ENCODE data around the gene ITPK1. TPM values are rescaled to one million over a fixed set of nuclear protein-coding genes. Genes with fewer than 3 reads are reported as not detected.

Gene ITPK1
- total RNA-seq, 1 experiment from 2014 or later, result 66.2 TPM

DNA sequence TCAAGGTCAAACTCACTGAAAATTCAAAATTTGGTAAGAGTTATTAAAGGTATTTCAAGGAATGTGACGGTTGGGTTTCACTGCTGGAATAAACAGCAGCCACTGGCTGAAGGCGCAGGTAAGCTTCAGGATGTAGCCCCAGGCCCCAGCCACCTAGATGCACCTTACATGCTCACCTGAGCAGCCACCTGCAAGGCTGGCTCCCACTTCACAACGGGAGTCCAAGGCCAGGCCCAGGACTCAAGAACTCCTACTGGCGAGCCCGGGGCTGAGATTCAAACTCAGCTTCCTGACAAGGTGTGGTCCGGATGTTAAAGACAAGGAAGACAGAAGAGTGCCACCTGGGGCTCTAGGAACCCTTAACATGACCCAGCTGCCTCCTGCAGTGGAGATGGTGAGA, 78.4 kb downstream of the ITPK1 start:
- Histone ChIP-seq H4K20me1 (ENCODE audit: low read length) (no peaks in the 10 kb centered on the region), H3K79me2 (ENCODE audit: low read length) (peaks cover 36% of the 10 kb centered on the region), H3K9me2 (replicated peaks; ENCODE audit: low read length) (no peaks in the 10 kb centered on the region), H3K27me3 (ENCODE audit: low read length) (no peaks in the 10 kb centered on the region), H2AFZ (ENCODE audit: low read length) (no peak overlapping the region), H3K27ac (ENCODE audit: low read length) (no peak overlapping the region), H3F3A (ENCODE audit: low read length, unreplicated experiment) (no peaks in the 10 kb centered on the region), H3K4me3 (ENCODE audit: low read length) (no peak overlapping the region), H3K4me2 (ENCODE audit: low read length) (no peak overlapping the region), H3K9ac (ENCODE audit: low read length) (no peak overlapping the region), H3K9me3 (ENCODE audit: low read length) (no peaks in the 10 kb centered on the region), H3K36me3 (ENCODE audit: low read depth, low read length) (no peaks in the 10 kb centered on the region), H3K4me1 (ENCODE audit: insufficient read depth, low read length) (peaks cover 53% of the 10 kb centered on the region)
- TF ChIP-seq EZH2phosphoT487 (IDR thresholded peaks at IDR 0.05; ENCODE audit: borderline replicate concordance, low read length), result no peak
- TF ChIP-seq, protein P1, sequence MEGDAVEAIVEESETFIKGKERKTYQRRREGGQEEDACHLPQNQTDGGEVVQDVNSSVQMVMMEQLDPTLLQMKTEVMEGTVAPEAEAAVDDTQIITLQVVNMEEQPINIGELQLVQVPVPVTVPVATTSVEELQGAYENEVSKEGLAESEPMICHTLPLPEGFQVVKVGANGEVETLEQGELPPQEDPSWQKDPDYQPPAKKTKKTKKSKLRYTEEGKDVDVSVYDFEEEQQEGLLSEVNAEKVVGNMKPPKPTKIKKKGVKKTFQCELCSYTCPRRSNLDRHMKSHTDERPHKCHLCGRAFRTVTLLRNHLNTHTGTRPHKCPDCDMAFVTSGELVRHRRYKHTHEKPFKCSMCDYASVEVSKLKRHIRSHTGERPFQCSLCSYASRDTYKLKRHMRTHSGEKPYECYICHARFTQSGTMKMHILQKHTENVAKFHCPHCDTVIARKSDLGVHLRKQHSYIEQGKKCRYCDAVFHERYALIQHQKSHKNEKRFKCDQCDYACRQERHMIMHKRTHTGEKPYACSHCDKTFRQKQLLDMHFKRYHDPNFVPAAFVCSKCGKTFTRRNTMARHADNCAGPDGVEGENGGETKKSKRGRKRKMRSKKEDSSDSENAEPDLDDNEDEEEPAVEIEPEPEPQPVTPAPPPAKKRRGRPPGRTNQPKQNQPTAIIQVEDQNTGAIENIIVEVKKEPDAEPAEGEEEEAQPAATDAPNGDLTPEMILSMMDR (conservative IDR thresholded peaks at IDR 0.05; ENCODE audit: low read depth, low read length), result no peak
- no peak for TF ChIP-seq EZH2 (IDR thresholded peaks at IDR 0.05; ENCODE audit: low read length, unreplicated experiment)
- intact Hi-C loops (cut with micrococcal nuclease), result no loop called here
- ChIA-PET CTCF (no interaction called here), POLR2A (ENCODE audit: unreplicated experiment) (no interaction called here)
- no TSS peak for BruUV-seq (replicated peaks)
- ATAC-seq (no peak), DNase-seq (no peak)

DNA sequence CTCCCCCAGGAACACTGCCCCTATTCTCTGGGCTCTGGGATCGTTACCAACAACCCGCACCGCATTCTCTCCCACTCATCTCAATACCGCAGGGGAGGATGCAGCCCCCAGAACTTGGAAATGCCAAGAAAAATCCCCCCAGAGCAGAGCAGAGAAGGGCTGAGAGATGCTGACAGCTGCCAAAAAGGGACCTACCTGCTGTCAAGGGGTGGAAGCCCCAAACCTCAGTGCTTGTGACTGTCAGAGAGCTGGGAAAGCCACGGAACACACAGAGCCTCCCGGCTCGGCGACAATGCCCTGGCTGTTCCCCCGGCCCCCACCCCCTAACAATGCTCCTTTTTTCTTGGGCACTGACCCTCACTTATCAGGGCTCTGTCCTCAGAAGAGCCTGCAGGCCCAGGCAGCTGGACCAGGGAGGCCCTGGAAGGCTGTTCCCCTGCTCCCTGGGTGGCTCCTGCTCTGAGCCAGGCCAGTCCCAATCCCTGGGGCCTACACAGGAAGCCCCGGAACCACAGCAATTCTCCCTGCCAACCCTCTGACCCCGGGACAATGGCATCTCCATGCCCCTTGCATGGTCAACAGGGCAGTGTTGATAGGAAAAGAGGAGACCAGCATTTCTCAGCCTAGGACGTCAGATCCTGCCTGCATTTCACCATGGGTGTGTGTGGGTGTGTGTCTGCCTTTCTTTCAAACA, 78.9 kb downstream of the ITPK1 start:
- Histone ChIP-seq H3K4me1 (ENCODE audit: insufficient read depth, low read length) (peaks cover 52% of the 10 kb centered on the region), H3K9me2 (replicated peaks; ENCODE audit: low read length) (no peaks in the 10 kb centered on the region), H3K9me3 (ENCODE audit: low read length) (no peaks in the 10 kb centered on the region), H2AFZ (ENCODE audit: low read length) (no peak overlapping the region), H3K36me3 (ENCODE audit: low read depth, low read length) (no peaks in the 10 kb centered on the region), H4K20me1 (ENCODE audit: low read length) (no peaks in the 10 kb centered on the region), H3K27me3 (ENCODE audit: low read length) (no peaks in the 10 kb centered on the region), H3F3A (ENCODE audit: low read length, unreplicated experiment) (no peaks in the 10 kb centered on the region), H3K4me2 (ENCODE audit: low read length) (no peak overlapping the region), H3K27ac (ENCODE audit: low read length) (no peak overlapping the region), H3K4me3 (ENCODE audit: low read length) (no peak overlapping the region), H3K79me2 (ENCODE audit: low read length) (peaks cover 31% of the 10 kb centered on the region), H3K9ac (ENCODE audit: low read length) (no peak overlapping the region)
- ChIA-PET CTCF (no interaction called here), POLR2A (ENCODE audit: unreplicated experiment) (no interaction called here)
- DNase-seq, result no peak
- BruUV-seq (replicated peaks), result no TSS peak
- intact Hi-C loops (cut with micrococcal nuclease), result no loop called here
- no peak for ATAC-seq
- TF ChIP-seq EZH2phosphoT487 (IDR thresholded peaks at IDR 0.05; ENCODE audit: borderline replicate concordance, low read length) (no peak), EZH2 (IDR thresholded peaks at IDR 0.05; ENCODE audit: low read length, unreplicated experiment) (no peak)
- TF ChIP-seq, protein P1 (conservative IDR thresholded peaks at IDR 0.05; ENCODE audit: low read depth, low read length), result no peak

DNA sequence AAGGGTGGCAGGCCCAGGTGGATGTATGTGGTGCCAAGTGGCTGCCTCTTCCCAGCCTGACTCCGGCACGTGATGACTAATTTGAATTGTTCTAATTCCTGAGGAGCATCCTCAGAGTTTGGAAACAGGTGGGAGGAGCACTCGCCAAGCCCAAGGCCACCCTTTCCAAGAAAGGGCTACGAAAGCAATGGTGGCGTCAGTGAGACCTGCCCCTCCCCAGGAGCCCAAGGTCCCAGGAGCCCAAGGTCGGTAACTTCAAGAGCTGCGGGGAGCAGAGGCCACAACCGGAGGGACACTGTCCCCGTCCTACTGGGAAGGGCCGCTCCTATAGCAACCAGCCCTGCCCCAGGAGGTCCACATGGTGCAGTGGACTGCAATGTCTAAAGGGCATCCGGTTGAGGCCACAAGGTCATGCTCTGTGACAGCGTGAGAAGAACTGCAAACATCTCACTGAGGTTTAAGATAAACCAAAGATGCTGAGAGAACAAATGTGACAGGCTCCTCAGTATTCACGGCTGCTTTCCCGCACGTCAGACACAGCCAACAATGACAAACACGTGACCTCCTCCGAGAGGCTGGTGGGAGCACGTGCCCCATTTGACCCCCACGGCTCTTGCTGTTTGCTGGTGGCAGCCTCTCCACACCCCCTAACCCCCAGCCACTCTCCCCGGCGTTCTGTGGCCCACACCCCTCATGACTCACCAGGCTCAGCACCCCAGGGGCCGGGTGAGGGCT, 79.6 kb downstream of the ITPK1 start:
- H3K4me1 ChIP-seq (ENCODE audit: insufficient read depth, low read length), result peaks cover 52% of the 10 kb centered on the region
- TF ChIP-seq EZH2phosphoT487 (IDR thresholded peaks at IDR 0.05; ENCODE audit: borderline replicate concordance, low read length) (no peak), EZH2 (IDR thresholded peaks at IDR 0.05; ENCODE audit: low read length, unreplicated experiment) (no peak)
- TF ChIP-seq, protein P1 (conservative IDR thresholded peaks at IDR 0.05; ENCODE audit: low read depth, low read length), result no peak
- H3K9me3 ChIP-seq (ENCODE audit: low read length), result no peaks in the 10 kb centered on the region
- H3K36me3 ChIP-seq (ENCODE audit: low read depth, low read length), result no peaks in the 10 kb centered on the region
- no peak overlapping the region for H3K4me2 ChIP-seq (ENCODE audit: low read length)
- H3K4me3 ChIP-seq (ENCODE audit: low read length), result no peak overlapping the region
- BruUV-seq (replicated peaks), result no TSS peak
- intact Hi-C loops (cut with micrococcal nuclease), result no loop called here
- peaks cover 31% of the 10 kb centered on the region for H3K79me2 ChIP-seq (ENCODE audit: low read length)
- H3K9ac ChIP-seq (ENCODE audit: low read length), result no peak overlapping the region
- H4K20me1 ChIP-seq (ENCODE audit: low read length), result no peaks in the 10 kb centered on the region
- CTCF ChIA-PET, result no interaction called here
- POLR2A ChIA-PET (ENCODE audit: unreplicated experiment), result no interaction called here
- H2AFZ ChIP-seq (ENCODE audit: low read length), result no peak overlapping the region
- peak; percentile 39 for DNase-seq
- no peak overlapping the region for H3K27ac ChIP-seq (ENCODE audit: low read length)
- ATAC-seq, result peak; percentile 11; the same call in 1 of the 2 replicates
- H3K27me3 ChIP-seq (ENCODE audit: low read length), result no peaks in the 10 kb centered on the region
- H3F3A ChIP-seq (ENCODE audit: low read length, unreplicated experiment), result no peaks in the 10 kb centered on the region
- H3K9me2 ChIP-seq (replicated peaks; ENCODE audit: low read length), result no peaks in the 10 kb centered on the region

All from PC-3 (cell line).